Astrocyte (in vitro differentiated cells and primary cell): ENCODE data around the gene DUS1L. TPM values are rescaled to one million over a fixed set of nuclear protein-coding genes. Genes with fewer than 3 reads are reported as not detected.

Experiments
- DNase-seq: peaks from one replicate; pipeline ENCODE4 v3.0.0-alpha.2; 2010; ENCODE audit warnings: low read depth
- FAIRE-seq: peaks from 2 replicates; lab custom pipeline; 2011; peaks lifted over from hg19 to GRCh38; lab: Jason Lieb, UNC
- H2AFZ ChIP-seq: 2 replicates; pipeline ENCODE4 v1.6.0; 2012; ENCODE audit warnings: low read depth, low read length, inconsistent platforms
- H3K27ac ChIP-seq: 2 replicates; pipeline ENCODE4 v1.5.1; 2011; ENCODE audit warnings: low read depth, low read length, inconsistent platforms
- H3K27me3 ChIP-seq: 2 replicates; pipeline ENCODE4 v1.6.0; 2011; ENCODE audit warnings: low read length, inconsistent platforms; ENCODE audit not compliant: insufficient read depth
- H3K36me3 ChIP-seq: 2 replicates; pipeline ENCODE4 v1.5.1; 2011; ENCODE audit warnings: low read length, inconsistent platforms; ENCODE audit not compliant: insufficient read depth
- H3K4me1 ChIP-seq: 2 replicates; pipeline ENCODE4 v1.5.1; 2011; ENCODE audit warnings: low read length, inconsistent platforms; ENCODE audit not compliant: insufficient read depth
- H3K4me2 ChIP-seq: 2 replicates; pipeline ENCODE4 v1.6.0; 2012; ENCODE audit warnings: low read length, inconsistent platforms
- H3K4me3 ChIP-seq: 2 replicates; pipeline ENCODE4 v1.5.1; 2011; ENCODE audit warnings: low read depth, mild to moderate bottlenecking, low read length, inconsistent platforms; ENCODE audit not compliant: insufficient read depth
- H3K79me2 ChIP-seq: 2 replicates; pipeline ENCODE4 v1.6.0; 2012; ENCODE audit warnings: mild to moderate bottlenecking, low read length, inconsistent platforms; ENCODE audit not compliant: insufficient read depth
- H3K9ac ChIP-seq: 2 replicates; pipeline ENCODE4 v1.6.0; 2012; ENCODE audit warnings: mild to moderate bottlenecking, low read length, inconsistent platforms
- H3K9me3 ChIP-seq: 2 replicates; pipeline ENCODE4 v1.5.1; 2012; ENCODE audit warnings: low read depth, mild to moderate bottlenecking, low read length, inconsistent platforms; ENCODE audit not compliant: insufficient read depth
- H4K20me1 ChIP-seq: 2 replicates; pipeline ENCODE4 v1.6.0; 2012; ENCODE audit warnings: low read length, inconsistent platforms; ENCODE audit not compliant: insufficient read depth
- H3K27ac Mint-ChIP-seq: one replicate; pipeline ENCODE4 v1.8.0; 2021; ENCODE audit warnings: mild to moderate bottlenecking, mixed read lengths; ENCODE audit not compliant: unreplicated experiment
- H3K27me3 Mint-ChIP-seq: one replicate; pipeline ENCODE4 v1.8.0; 2021; ENCODE audit warnings: low read depth, mixed read lengths; ENCODE audit not compliant: unreplicated experiment
- H3K36me3 Mint-ChIP-seq: one replicate; pipeline ENCODE4 v1.8.0; 2021; ENCODE audit warnings: low read depth, mixed read lengths; ENCODE audit not compliant: unreplicated experiment
- H3K4me1 Mint-ChIP-seq: one replicate; pipeline ENCODE4 v1.8.0; 2021; ENCODE audit warnings: low read depth, mixed read lengths; ENCODE audit not compliant: unreplicated experiment
- H3K4me3 Mint-ChIP-seq: one replicate; pipeline ENCODE4 v1.8.0; 2021; ENCODE audit warnings: mild to moderate bottlenecking, moderate library complexity, mixed read lengths; ENCODE audit not compliant: unreplicated experiment
- H3K9me3 Mint-ChIP-seq: one replicate; pipeline ENCODE4 v1.8.0; 2021; ENCODE audit warnings: mild to moderate bottlenecking, mixed read lengths; ENCODE audit not compliant: unreplicated experiment
- CTCF ChIP-seq: IDR thresholded peaks from 2 replicates; pipeline ENCODE4 v1.5.1; 2011; ENCODE audit warnings: low read depth, mild to moderate bottlenecking, inconsistent platforms, low read length, moderate library complexity; ENCODE audit not compliant: insufficient read depth
- EZH2 ChIP-seq: IDR thresholded peaks from 2 replicates; pipeline ENCODE4 v1.6.1; 2012; ENCODE audit warnings: mild to moderate bottlenecking, low read length, inconsistent platforms; ENCODE audit not compliant: insufficient read depth
- total RNA-seq: library from RNA; stranded (reverse); gene quantifications from 2 replicates; pipeline ENCODE4 v1.2.1, GENCODE V29; 2021

Gene DUS1L
- total RNA-seq, 1 donor from 2014 or later = 55.1 TPM

DNA sequence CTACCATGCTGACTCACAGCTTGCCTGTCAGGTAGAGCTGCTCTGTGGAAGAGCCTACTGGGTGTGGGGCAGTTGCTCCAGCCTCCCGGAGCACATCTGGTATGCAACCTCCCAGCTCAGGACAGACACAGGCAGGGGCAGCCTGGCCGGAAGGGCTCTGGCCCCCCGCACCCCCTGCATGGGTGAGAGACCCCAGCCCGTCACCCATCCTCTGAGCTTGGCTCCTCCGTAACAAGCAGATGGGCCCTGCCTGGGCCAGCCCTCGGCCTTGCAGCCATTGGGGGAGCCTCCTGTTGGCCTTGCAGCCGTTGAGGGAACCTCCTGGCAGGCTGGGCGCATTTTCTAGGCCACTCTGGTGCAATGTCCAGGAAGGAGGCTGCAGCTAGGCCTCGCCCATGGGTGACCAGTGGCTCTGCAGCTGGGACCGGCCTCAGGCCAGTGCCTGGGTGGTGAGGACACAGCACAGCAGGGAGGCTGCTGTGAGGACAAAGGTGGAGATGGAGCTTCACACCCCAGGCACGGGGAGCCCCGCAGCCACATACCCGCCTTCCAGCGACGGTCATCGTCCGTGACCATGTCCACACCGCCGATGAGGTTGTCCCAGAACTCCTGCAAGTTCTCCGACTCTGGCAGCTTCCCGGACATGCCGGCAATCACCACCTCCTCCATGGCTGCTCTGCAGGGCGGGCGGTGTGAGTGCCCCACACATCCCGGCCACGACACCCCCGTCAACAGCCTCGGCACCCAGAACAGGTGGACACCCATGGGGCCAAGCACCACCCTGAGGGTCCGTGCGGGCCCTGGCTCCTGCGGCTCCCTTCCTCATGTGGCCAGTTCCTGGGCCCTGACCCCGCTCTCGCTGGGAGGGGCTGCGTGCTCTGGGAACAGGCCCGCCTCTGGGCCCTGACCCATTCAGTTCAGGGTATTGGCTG, 30.4 kb upstream of the DUS1L start:
- Mint-ChIP-seq H3K36me3 (no peaks in the 10 kb centered on the region), H3K27me3 (no peaks in the 10 kb centered on the region), H3K27ac (no peak overlapping the region), H3K4me3 (peak overlapping the region; percentile 77), H3K9me3 (no peaks in the 10 kb centered on the region), H3K4me1 (peaks cover 6% of the 10 kb centered on the region)
- Histone ChIP-seq H3K27ac (no peak overlapping the region), H3K9ac (peak overlapping the region; percentile 88), H3K4me2 (peak overlapping the region; percentile 99), H3K79me2 (peaks cover 56% of the 10 kb centered on the region), H3K4me3 (peak overlapping the region; percentile 70), H3K27me3 (no peaks in the 10 kb centered on the region), H2AFZ (no peak overlapping the region), H3K9me3 (no peaks in the 10 kb centered on the region), H3K4me1 (peaks cover 28% of the 10 kb centered on the region), H4K20me1 (peaks cover 50% of the 10 kb centered on the region), H3K36me3 (peaks cover 4% of the 10 kb centered on the region)
- no peak for FAIRE-seq
- no peak for DNase-seq
- no peak for TF ChIP-seq EZH2

- Histone ChIP-seq H3K4me1 (peaks cover 28% of the 10 kb centered on the region), H3K4me2 (peak overlapping the region; percentile 99), H3K27me3 (no peaks in the 10 kb centered on the region), H3K4me3 (no peak overlapping the region), H3K9me3 (no peaks in the 10 kb centered on the region), H3K36me3 (peaks cover 8% of the 10 kb centered on the region), H4K20me1 (peaks cover 59% of the 10 kb centered on the region), H3K79me2 (peaks cover 56% of the 10 kb centered on the region), H3K9ac (no peak overlapping the region), H3K27ac (no peak overlapping the region), H2AFZ (no peak overlapping the region)
- Mint-ChIP-seq H3K27ac (no peak overlapping the region), H3K36me3 (no peaks in the 10 kb centered on the region), H3K4me1 (peaks cover 4% of the 10 kb centered on the region), H3K27me3 (no peaks in the 10 kb centered on the region), H3K9me3 (no peaks in the 10 kb centered on the region), H3K4me3 (no peak overlapping the region)
- TF ChIP-seq EZH2 = no peak
- TF ChIP-seq CTCF = no peak
- DNase-seq (no peak), FAIRE-seq (no peak)
Measured at GRCh38 chr17:82094931-82095776, 29.6 kb upstream of the DUS1L start.

DNA sequence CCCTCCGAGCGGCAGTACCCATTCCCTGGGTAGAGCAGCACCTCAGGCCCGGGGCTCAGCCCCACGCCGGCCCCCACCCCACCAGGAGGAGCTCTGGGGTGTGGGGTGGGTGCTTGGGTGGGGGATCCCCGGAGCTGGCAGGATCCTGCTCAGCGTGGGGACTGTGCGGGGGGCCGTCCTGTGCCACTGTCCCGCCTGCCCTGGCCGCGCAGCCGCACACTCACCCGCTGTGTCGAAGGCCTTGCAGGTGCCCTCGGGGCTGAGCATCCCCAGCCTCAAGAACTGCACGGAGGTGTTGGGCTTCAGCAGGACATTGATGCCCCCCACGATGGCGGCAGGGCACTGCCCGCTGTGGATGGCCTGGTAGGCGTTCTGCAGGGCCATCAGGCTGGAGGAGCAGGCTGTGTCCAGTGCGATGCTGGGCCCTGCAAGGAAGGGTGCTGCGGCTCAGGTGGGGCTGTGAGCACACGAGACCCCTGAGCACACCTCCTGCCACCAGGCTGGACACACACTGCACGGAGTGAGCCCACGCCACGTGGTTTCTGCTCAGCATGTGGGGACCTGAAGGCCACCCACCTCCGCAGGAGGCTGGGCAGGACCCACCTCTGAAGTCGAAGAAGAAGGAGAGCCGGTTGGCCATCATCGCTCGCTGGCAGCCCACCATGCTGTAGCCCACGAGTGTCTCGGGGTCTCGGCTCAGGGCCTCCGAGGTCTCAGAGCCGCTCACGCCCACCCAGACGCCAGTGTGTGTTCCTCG, 27.6 kb upstream of the DUS1L start:
- Mint-ChIP-seq H3K4me1 (no peaks in the 10 kb centered on the region), H3K9me3 (no peaks in the 10 kb centered on the region), H3K36me3 (no peaks in the 10 kb centered on the region), H3K27me3 (no peaks in the 10 kb centered on the region), H3K4me3 (no peak overlapping the region), H3K27ac (no peak overlapping the region)
- Histone ChIP-seq H3K4me1 (peaks cover 16% of the 10 kb centered on the region), H3K27me3 (no peaks in the 10 kb centered on the region), H3K27ac (no peak overlapping the region), H3K4me3 (no peak overlapping the region), H4K20me1 (peaks cover 77% of the 10 kb centered on the region), H3K4me2 (no peak overlapping the region), H3K36me3 (peaks cover 14% of the 10 kb centered on the region), H3K79me2 (peaks cover 62% of the 10 kb centered on the region), H3K9ac (no peak overlapping the region), H3K9me3 (no peaks in the 10 kb centered on the region), H2AFZ (no peak overlapping the region)
- DNase-seq = no peak
- TF ChIP-seq EZH2 (no peak), CTCF (no peak)
- FAIRE-seq = no peak
